H1 (cell line): ENCODE results near the gene OXER1. TPM values are rescaled to one million over a fixed set of nuclear protein-coding genes. Genes with fewer than 3 reads are reported as not detected.

Experiments
- CTCF ChIA-PET: fragments of 300-600 bp; sonication (Branson Sonifier 250); formaldehyde crosslinking; loops from one replicate; lab custom pipeline; 2021; ENCODE audit not compliant: partially characterized antibody; lab: Charles Lee
- POLR2A ChIA-PET: fragments of 300-600 bp; sonication (Branson Sonifier 250); formaldehyde crosslinking; loops from one replicate; lab custom pipeline; 2021; ENCODE audit warnings: inconsistent platforms; ENCODE audit not compliant: partially characterized antibody; lab: Charles Lee
- DNase-seq, 2 experiments: peaks; one replicate each; pipeline versions ENCODE4 v3.0.0 to v3.0.0-alpha.2; 2010 to 2022; ENCODE audit warnings: low spot score in 2 of 2, low read depth in 1 of 2, mixed read lengths in 1 of 2
- FAIRE-seq: peaks from 2 replicates; lab custom pipeline; 2011; peaks lifted over from hg19 to GRCh38; lab: Jason Lieb, UNC
- H2AFZ ChIP-seq: 2 replicates; pipeline ENCODE4 v1.8.1; 2012; ENCODE audit warnings: low read length, inconsistent platforms
- H2AK5ac ChIP-seq: 2 replicates; pipeline ENCODE4 v1.6.1; 2013; ENCODE audit warnings: low read depth, low read length
- H2BK120ac ChIP-seq: replicated peaks from 2 replicates; pipeline ENCODE3; 2013; ENCODE audit warnings: low read depth, low read length, inconsistent platforms
- H2BK12ac ChIP-seq: 2 replicates; pipeline ENCODE4 v1.6.1; 2013; ENCODE audit warnings: low read depth, low read length
- H2BK15ac ChIP-seq: 2 replicates; pipeline ENCODE4 v1.6.1; 2013; ENCODE audit warnings: low read length
- H2BK20ac ChIP-seq: 2 replicates; pipeline ENCODE4 v1.6.1; 2013; ENCODE audit warnings: low read length
- H2BK5ac ChIP-seq: 2 replicates; pipeline ENCODE4 v1.6.1; 2013; ENCODE audit warnings: low read depth, low read length
- H3K14ac ChIP-seq: 2 replicates; pipeline ENCODE4 v1.6.1; 2013; ENCODE audit warnings: inconsistent platforms; ENCODE audit not compliant: insufficient read length
- H3K18ac ChIP-seq: 2 replicates; pipeline ENCODE4 v1.6.1; 2013; ENCODE audit warnings: low read length; ENCODE audit errors: extremely low read depth
- H3K23ac ChIP-seq: 2 replicates; pipeline ENCODE4 v1.6.1; 2013; ENCODE audit warnings: inconsistent platforms; ENCODE audit not compliant: insufficient read length
- H3K23me2 ChIP-seq: 2 replicates; pipeline ENCODE4 v1.6.1; 2013; ENCODE audit warnings: low read depth, low read length
- H3K27ac ChIP-seq: 2 replicates; pipeline ENCODE4 v1.6.1; 2011; ENCODE audit warnings: low read depth, low read length, inconsistent platforms
- H3K27me3 ChIP-seq, 4 experiments: replicated peaks in 1 of 4; 1 replicate in 1 of 4; 2 replicates in 3 of 4; pipeline versions ENCODE4 v1.6.1 to v1.8.1; 2011 to 2013; ENCODE audit warnings: low read length in 3 of 4, mild to moderate bottlenecking in 3 of 4, inconsistent platforms in 2 of 4, mixed read lengths in 2 of 4, moderate library complexity in 1 of 4; ENCODE audit not compliant: control insufficient read depth in 3 of 4, insufficient read depth in 3 of 4; ENCODE audit errors: extremely low read depth in 1 of 4
- H3K36me3 ChIP-seq, 4 experiments: 2 replicates each; pipeline versions ENCODE4 v1.6.1 to v1.8.1; 2011 to 2013; ENCODE audit warnings: mild to moderate bottlenecking in 4 of 4, low read length in 3 of 4, moderate library complexity in 2 of 4, control low read depth in 1 of 4, inconsistent platforms in 1 of 4; ENCODE audit not compliant: insufficient read depth in 4 of 4, control insufficient read depth in 2 of 4
- H3K4ac ChIP-seq: replicated peaks from 2 replicates; pipeline ENCODE3; 2013; ENCODE audit warnings: low read length, low read depth, mixed read lengths, inconsistent platforms; ENCODE audit not compliant: insufficient read length
- H3K4me1 ChIP-seq, 4 experiments: replicated peaks in 1 of 4; 1 replicate in 1 of 4; 2 replicates in 3 of 4; pipeline versions ENCODE4 v1.6.1 to v1.8.1; 2011 to 2013; ENCODE audit warnings: low read length in 3 of 4, inconsistent platforms in 2 of 4, mixed read lengths in 1 of 4; ENCODE audit not compliant: insufficient read depth in 4 of 4, control insufficient read depth in 3 of 4
- H3K4me2 ChIP-seq, 2 experiments: 2 replicates each; pipeline versions ENCODE4 v1.6.1 to v1.8.1; 2011 to 2013; ENCODE audit warnings: low read depth in 2 of 2, low read length in 2 of 2, control low read depth in 1 of 2, inconsistent platforms in 1 of 2, mild to moderate bottlenecking in 1 of 2; ENCODE audit not compliant: insufficient read depth in 1 of 2
- H3K4me3 ChIP-seq, 4 experiments: fragments of 200-600, 300-600 bp in 1 of 4; sonication (generic), shearing (Covaris generic), sonication (Bioruptor Twin) in 1 of 4; 2 replicates each; pipeline versions ENCODE4 v1.5.1 to v1.8.1; 2011 to 2016; ENCODE audit warnings: low read length in 4 of 4, low read depth in 3 of 4, control low read depth in 2 of 4, inconsistent platforms in 2 of 4, mild to moderate bottlenecking in 2 of 4, mixed read lengths in 1 of 4, moderate library complexity in 1 of 4; ENCODE audit not compliant: insufficient read depth in 2 of 4; ENCODE audit errors: extremely low read depth in 1 of 4
- H3K56ac ChIP-seq: replicated peaks from 2 replicates; pipeline ENCODE3; 2013; ENCODE audit warnings: low read depth, mild to moderate bottlenecking, mixed read lengths, low read length, inconsistent platforms; ENCODE audit not compliant: insufficient read length
- H3K79me1 ChIP-seq: 2 replicates; pipeline ENCODE4 v1.6.1; 2013; ENCODE audit warnings: low read depth, low read length, control low read depth
- H3K79me2 ChIP-seq, 2 experiments: 2 replicates each; pipeline versions ENCODE4 v1.6.1 to v1.8.1; 2012 to 2013; ENCODE audit warnings: low read length in 2 of 2, mild to moderate bottlenecking in 2 of 2, inconsistent platforms in 1 of 2; ENCODE audit not compliant: insufficient read depth in 2 of 2, control insufficient read depth in 1 of 2
- H3K9ac ChIP-seq, 4 experiments: replicated peaks in 1 of 4; 1 replicate in 1 of 4; 2 replicates in 3 of 4; pipeline versions ENCODE4 v1.6.1 to v1.8.1; 2011 to 2013; ENCODE audit warnings: low read depth in 3 of 4, low read length in 3 of 4, control low read depth in 2 of 4, mild to moderate bottlenecking in 2 of 4, moderate library complexity in 2 of 4, inconsistent platforms in 1 of 4; ENCODE audit errors: extremely low read depth in 1 of 4
- H3K9me3 ChIP-seq, 2 experiments: 2 replicates each; pipeline versions ENCODE4 v1.6.1 to v1.8.1; 2012 to 2013; ENCODE audit warnings: mild to moderate bottlenecking in 2 of 2, moderate library complexity in 2 of 2, control low read depth in 1 of 2, inconsistent platforms in 1 of 2, low read depth in 1 of 2, low read length in 1 of 2, mixed read lengths in 1 of 2; ENCODE audit not compliant: insufficient read depth in 2 of 2
- H4K20me1 ChIP-seq, 2 experiments: replicated peaks in 1 of 2; 2 replicates each; pipeline versions ENCODE3 to v1.8.1; 2011 to 2013; ENCODE audit warnings: inconsistent platforms in 2 of 2, low read length in 2 of 2, mild to moderate bottlenecking in 1 of 2; ENCODE audit not compliant: insufficient read depth in 2 of 2, control insufficient read depth in 1 of 2
- H4K5ac ChIP-seq: 2 replicates; pipeline ENCODE4 v1.6.1; 2013; ENCODE audit warnings: low read length, low read depth, mixed read lengths, inconsistent platforms; ENCODE audit not compliant: insufficient read length
- H4K8ac ChIP-seq: 2 replicates; pipeline ENCODE4 v1.8.0; 2013; ENCODE audit warnings: mild to moderate bottlenecking, moderate library complexity, low read length, inconsistent platforms; ENCODE audit not compliant: insufficient read depth; ENCODE audit errors: extremely low read depth
- H4K91ac ChIP-seq: replicated peaks from 2 replicates; pipeline ENCODE3; 2013; ENCODE audit warnings: low read length, mixed read lengths, inconsistent platforms; ENCODE audit not compliant: insufficient read length
- BRCA1 ChIP-seq: IDR thresholded peaks from 2 replicates; pipeline ENCODE4 v1.6.1; 2012; ENCODE audit warnings: low read depth, low read length, improper control_type of control experiment
- GTF2F1 ChIP-seq: IDR thresholded peaks from 2 replicates; pipeline ENCODE4 v1.6.1; 2012; ENCODE audit warnings: low read depth, low read length, improper control_type of control experiment, borderline replicate concordance
- MAFK ChIP-seq: IDR thresholded peaks from 2 replicates; pipeline ENCODE4 v1.6.1; 2012; ENCODE audit warnings: low read depth, mild to moderate bottlenecking, improper control_type of control experiment, low read length
- POU5F1 ChIP-seq: IDR thresholded peaks from 2 replicates; pipeline ENCODE4 v1.6.1; 2011; ENCODE audit warnings: low read depth, mild to moderate bottlenecking, low read length, moderate library complexity
- TAF1 ChIP-seq: IDR thresholded peaks from 2 replicates; pipeline ENCODE4 v1.6.1; 2011; ENCODE audit warnings: mild to moderate bottlenecking, low read depth, low read length
- ZNF274 ChIP-seq: IDR thresholded peaks from 2 replicates; pipeline ENCODE4 v1.7.0; 2012; ENCODE audit warnings: low read length, borderline replicate concordance; ENCODE audit errors: extremely low read depth
- WGBS, 2 experiments: shearing (Covaris generic) in 1 of 2; methylation state at CpG; one replicate each; pipeline versions ENCODE4 v1.1.6 to v1.1.7; 2013 to 2015; ENCODE audit warnings: low lambda C conversion rate in 2 of 2, mixed read lengths in 2 of 2, inconsistent platforms in 1 of 2, low coverage in 1 of 2, missing lambda C conversion rate in 1 of 2; ENCODE audit not compliant: insufficient replicate concordance in 2 of 2, insufficient coverage in 1 of 2, insufficient read length in 1 of 2; ENCODE audit errors: extremely low coverage in 1 of 2, missing lambda C conversion rate in 1 of 2; 5-methylcytosine and 5-hydroxymethylcytosine counted together
- polyA plus RNA-seq, 7 experiments: library from polyadenylated mRNA; depleted of rRNA in 3 of 7; stranded (reverse) in 5 of 7; unstranded in 2 of 7; fragments of >200 nt in 5 of 7; fragments of 200-250 nt in 2 of 7; gene quantifications; 1 replicate in 5 of 7; 2 replicates in 1 of 7; 4 replicates in 1 of 7; pipeline versions ENCODE4 v1.2.1 to v1.2.3, GENCODE V29; 2011 to 2013; ENCODE audit warnings: missing spikeins in 2 of 7, mixed read lengths in 2 of 7
- total RNA-seq: library from RNA; stranded (reverse); fragmentation: NEBNext Ultra II Directional; extraction: Animal tissue kit (Norgen Biotek cat#: 25700); gene quantifications from 2 replicates; pipeline ENCODE4 v1.2.1, GENCODE V29; 2021

The OXER1 gene
- total and polyA plus RNA-seq, 2 of the 8 experiments (the other 6 are each of a cell fraction or from before 2014, with no cell fraction given), result 1.2 to 2.9 TPM

DNA sequence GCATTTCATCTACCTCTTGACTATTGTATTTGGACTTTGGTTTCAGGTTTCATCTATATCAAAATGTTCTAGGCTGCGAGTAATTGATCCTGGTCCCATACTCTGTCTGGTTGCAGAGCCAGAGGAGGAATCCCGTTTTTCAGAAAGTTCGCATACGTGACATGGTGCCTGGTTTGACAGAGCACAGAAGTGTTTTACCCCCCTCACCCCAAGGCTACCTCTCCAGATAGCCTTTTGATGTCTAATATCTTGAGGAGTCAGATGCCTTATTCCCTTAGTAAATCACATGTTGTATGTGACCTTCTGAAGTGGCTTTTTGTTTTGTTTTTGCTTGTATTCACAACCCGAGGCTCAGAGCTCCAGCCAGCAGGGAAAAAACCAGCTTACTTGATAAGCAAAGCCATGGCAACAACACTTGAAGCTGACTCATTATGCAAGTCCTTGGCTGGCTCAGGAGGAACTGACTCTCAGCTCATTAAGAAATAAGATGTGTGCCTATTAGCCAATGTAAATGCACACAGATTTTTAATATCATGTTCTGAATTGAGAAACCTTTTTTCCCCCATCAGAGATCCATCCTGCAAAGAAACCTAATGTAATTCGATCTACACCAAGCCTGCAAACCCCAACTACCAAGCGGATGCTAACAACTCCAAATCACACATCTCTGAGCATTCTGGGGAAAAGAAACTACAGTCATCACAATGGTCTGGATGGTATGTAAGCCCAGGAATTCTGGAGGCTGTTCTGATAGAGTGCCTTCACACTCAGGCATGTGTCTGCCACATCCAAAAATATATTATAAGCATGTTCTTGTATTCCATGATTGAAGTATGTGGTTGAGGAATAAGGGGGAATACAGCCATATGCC, 41.4 kb downstream of the OXER1 start:
- 0 out of 2 replicates have a peak overlapping the region, but pooled peaks have one; percentile 47 for H3K27ac ChIP-seq
- no peaks in the 10 kb centered on the region for H3K79me2 ChIP-seq
- DNase-seq (no peak), FAIRE-seq (no peak)
- no peaks in the 10 kb centered on the region for H3K79me1 ChIP-seq
- H3K56ac ChIP-seq, result no peak overlapping the region
- no peak overlapping the region for H2BK12ac ChIP-seq
- no peak overlapping the region for H2BK120ac ChIP-seq
- no peak overlapping the region for H4K8ac ChIP-seq
- no peaks in the 10 kb centered on the region for H3K23me2 ChIP-seq
- POLR2A ChIA-PET, result interaction anchor here (0.9 kb wide), 1 partner anchor 36 kb away, joined by 3 read pairs; no protein-coding TSS in a partner anchor
- CTCF ChIA-PET, result interaction anchor here (0.9 kb wide), 1 partner anchor 15 kb away, joined by 3 read pairs; no protein-coding TSS in a partner anchor
- H2AFZ ChIP-seq, result no peak overlapping the region
- peaks cover 0 to 10% (median 0%) of the 10 kb centered on the region in 4 experiments; a peak in 2 of 7 replicates for H3K4me1 ChIP-seq
- WGBS, 2 experiments, result 66% methylated on average over 7 of the region's 7 CpGs; no CpG with 5 or more reads in 1 of the 2 experiments
- H3K27me3 ChIP-seq, result no peaks in the 10 kb centered on the region
- H4K5ac ChIP-seq, result no peak overlapping the region
- no peak overlapping the region for H4K91ac ChIP-seq
- no peak overlapping the region for H2AK5ac ChIP-seq
- TF ChIP-seq TAF1, result no peak
- TF ChIP-seq GTF2F1, result no peak
- no peak for TF ChIP-seq MAFK
- TF ChIP-seq BRCA1, result no peak
- TF ChIP-seq ZNF274, result no peak
- TF ChIP-seq POU5F1, result no peak
- no peak overlapping the region for H3K14ac ChIP-seq
- no peak overlapping the region for H2BK5ac ChIP-seq
- H3K4ac ChIP-seq, result no peak overlapping the region
- H2BK15ac ChIP-seq, result no peak overlapping the region
- no peaks in the 10 kb centered on the region; a peak in 2 of 8 replicates for H3K36me3 ChIP-seq
- no peaks in the 10 kb centered on the region for H3K9me3 ChIP-seq
- no peaks in the 10 kb centered on the region for H4K20me1 ChIP-seq
- no peak overlapping the region for H3K4me2 ChIP-seq
- H3K18ac ChIP-seq, result no peak overlapping the region
- no peak overlapping the region for H2BK20ac ChIP-seq
- no peak overlapping the region for H3K4me3 ChIP-seq
- no peak overlapping the region for H3K23ac ChIP-seq
- no peak overlapping the region for H3K9ac ChIP-seq
